Esophagus muscularis mucosa (tissue), 3 donors: ENCODE measurements around the gene RFTN1.

Source experiments
- CTCF ChIP-seq, 3 experiments: fragments of 200-600 bp in 2 of 3; fragments of 450-650 bp in 1 of 3; sonication (generic) in 2 of 3; IDR thresholded peaks; one replicate each; pipeline ENCODE4 v1.5.1; 2017 to 2019; ENCODE audit warnings: antibody characterized with exemption in 3 of 3, mild to moderate bottlenecking in 2 of 3, moderate library complexity in 1 of 3
- POLR2A ChIP-seq: fragments of 450-650 bp; IDR thresholded peaks from one replicate; pipeline ENCODE4 v1.6.1; 2017; ENCODE audit warnings: antibody characterized with exemption, moderate library complexity, mild to moderate bottlenecking, low read depth
- POLR2AphosphoS5 ChIP-seq, 2 donors: sonication (generic); formaldehyde crosslinking; IDR thresholded peaks; one replicate each; pipeline ENCODE4 v1.6.1; 2017; ENCODE audit warnings: antibody characterized with exemption in 2 of 2

GRCh38 chr3:16277471-16277870 lies 236.0 kb downstream of the RFTN1 start:
- TF ChIP-seq POLR2A (no peak), CTCF (IDR thresholded peaks at IDR 0.05) (no peak), POLR2AphosphoS5 (IDR thresholded peaks at IDR 0.05) (no peak)
